IMR-90 (cell line): ENCODE measurements around the gene RPUSD1. TPM values are rescaled to one million over a fixed set of nuclear protein-coding genes. Genes with fewer than 3 reads are reported as not detected.

Source experiments
- ATAC-seq: fragments of 200-7000 bp; cut with Tn5 transposase; 2 replicates; pipeline ENCODE4 v1.9.1; 2020; ENCODE audit warnings: low read depth, mild to moderate bottlenecking, moderate library complexity
- BruUV-seq: library from RNA; stranded (reverse); fragments of 400-500 nt; replicated peaks from 2 replicates; lab custom pipeline; 2021; lab: Mats Ljungman, UMichigan
- CTCF ChIA-PET: fragments of 300-600 bp; formaldehyde crosslinking; extraction: SDS; loops from one replicate; lab custom pipeline; 2021; ENCODE audit warnings: antibody characterized with exemption; lab: Yijun Ruan, JAX
- POLR2A ChIA-PET: fragments of 300-600 bp; sonication (Branson Sonifier 250); formaldehyde crosslinking; loops from one replicate; lab custom pipeline; 2022; ENCODE audit warnings: antibody characterized with exemption; ENCODE audit not compliant: unreplicated experiment; lab: Charles Lee
- DNase-seq: peaks from one replicate; pipeline ENCODE4 v3.0.0; 2013
- H2AFZ ChIP-seq: replicated peaks from 2 replicates; pipeline ENCODE3; 2013; ENCODE audit warnings: low read length, mild to moderate bottlenecking; ENCODE audit not compliant: poor library complexity
- H2AK5ac ChIP-seq: 2 replicates; pipeline ENCODE4 v1.6.1; 2013; ENCODE audit warnings: low read depth, low read length, inconsistent platforms
- H2AK9ac ChIP-seq: replicated peaks from 2 replicates; pipeline ENCODE3; 2013; ENCODE audit warnings: mild to moderate bottlenecking, low read depth, low read length, moderate library complexity; ENCODE audit not compliant: poor library complexity
- H2BK120ac ChIP-seq: 2 replicates; pipeline ENCODE4 v1.6.1; 2013; ENCODE audit warnings: low read depth, low read length, inconsistent platforms
- H2BK15ac ChIP-seq: 3 replicates; pipeline ENCODE4 v1.6.1; 2013; ENCODE audit warnings: low read depth, low read length, inconsistent platforms
- H2BK20ac ChIP-seq: 2 replicates; pipeline ENCODE4 v1.6.1; 2013; ENCODE audit warnings: low read depth, mild to moderate bottlenecking, inconsistent platforms, low read length, moderate library complexity
- H2BK5ac ChIP-seq: 2 replicates; pipeline ENCODE4 v1.6.1; 2013; ENCODE audit warnings: mild to moderate bottlenecking, low read depth, low read length, inconsistent platforms; ENCODE audit not compliant: poor library complexity, severe bottlenecking
- H3K14ac ChIP-seq: replicated peaks from 2 replicates; pipeline ENCODE4 v1.6.1; 2013; ENCODE audit warnings: low read depth, low read length, inconsistent platforms
- H3K18ac ChIP-seq: 2 replicates; pipeline ENCODE4 v1.6.1; 2013; ENCODE audit warnings: low read depth, low read length, control low read depth
- H3K23ac ChIP-seq: 2 replicates; pipeline ENCODE4 v1.6.1; 2013; ENCODE audit warnings: low read depth, low read length, inconsistent platforms
- H3K27ac ChIP-seq: 2 replicates; pipeline ENCODE4 v1.5.1; 2013; ENCODE audit warnings: mild to moderate bottlenecking, control low read depth, low read length; ENCODE audit not compliant: insufficient read depth
- H3K27me3 ChIP-seq: 2 replicates; pipeline ENCODE4 v1.6.1; 2013; ENCODE audit warnings: low read length; ENCODE audit not compliant: control insufficient read depth, insufficient read depth
- H3K36me3 ChIP-seq: 2 replicates; pipeline ENCODE4 v1.6.1; 2013; ENCODE audit warnings: low read length, mixed read lengths; ENCODE audit not compliant: control insufficient read depth, insufficient read depth
- H3K4ac ChIP-seq: 2 replicates; pipeline ENCODE4 v1.6.1; 2013; ENCODE audit warnings: low read depth, low read length, inconsistent platforms
- H3K4me1 ChIP-seq: 2 replicates; pipeline ENCODE4 v1.6.1; 2013; ENCODE audit warnings: low read length, mixed read lengths; ENCODE audit not compliant: control insufficient read depth, insufficient read depth
- H3K4me2 ChIP-seq: 2 replicates; pipeline ENCODE4 v1.6.1; 2013; ENCODE audit warnings: low read depth, mild to moderate bottlenecking, control low read depth, low read length, moderate library complexity
- H3K4me3 ChIP-seq: 2 replicates; pipeline ENCODE4 v1.5.1; 2013; ENCODE audit warnings: low read depth, mild to moderate bottlenecking, control low read depth, low read length, moderate library complexity; ENCODE audit not compliant: insufficient read depth
- H3K56ac ChIP-seq: 2 replicates; pipeline ENCODE4 v1.6.1; 2013; ENCODE audit warnings: low read length, inconsistent platforms; ENCODE audit not compliant: insufficient read depth; ENCODE audit errors: extremely low read depth
- H3K79me1 ChIP-seq, 2 experiments: 2 replicates each; pipeline ENCODE4 v1.6.1; 2013; ENCODE audit warnings: low read length in 2 of 2, inconsistent platforms in 1 of 2, low read depth in 1 of 2
- H3K9ac ChIP-seq: 2 replicates; pipeline ENCODE4 v1.6.1; 2013; ENCODE audit warnings: low read depth, low read length, control low read depth
- H3K9me1 ChIP-seq: 2 replicates; pipeline ENCODE4 v1.6.1; 2013; ENCODE audit warnings: low read length, inconsistent platforms; ENCODE audit not compliant: insufficient read depth
- H3K9me3 ChIP-seq: 2 replicates; pipeline ENCODE4 v1.6.1; 2013; ENCODE audit warnings: low read length; ENCODE audit not compliant: control insufficient read depth, insufficient read depth
- H4K20me1 ChIP-seq: 2 replicates; pipeline ENCODE4 v1.6.1; 2013; ENCODE audit warnings: low read length, inconsistent platforms; ENCODE audit not compliant: insufficient read depth
- H4K5ac ChIP-seq: 2 replicates; pipeline ENCODE4 v1.6.1; 2013; ENCODE audit warnings: mild to moderate bottlenecking, low read depth, low read length, control low read depth
- H4K8ac ChIP-seq, 2 experiments: 2 replicates each; pipeline ENCODE4 v1.6.1; 2013; ENCODE audit warnings: low read depth in 2 of 2, low read length in 2 of 2, control low read depth in 1 of 2, inconsistent platforms in 1 of 2
- H4K91ac ChIP-seq: 2 replicates; pipeline ENCODE4 v1.6.1; 2013; ENCODE audit warnings: low read depth, low read length, inconsistent platforms; ENCODE audit not compliant: insufficient read depth
- BHLHE40 ChIP-seq: fragments of 150-350 bp; IDR thresholded peaks from 2 replicates; pipeline ENCODE4 v1.6.1; 2016; ENCODE audit warnings: mild to moderate bottlenecking, low read depth, low read length
- CEBPB ChIP-seq: IDR thresholded peaks from 2 replicates; pipeline ENCODE4 v1.6.1; 2012; ENCODE audit warnings: low read depth, low read length, improper control_type of control experiment
- CTCF ChIP-seq: conservative IDR thresholded peaks from 2 replicates; pipeline ENCODE4 v1.5.1; 2012; ENCODE audit warnings: mild to moderate bottlenecking, low read depth, low read length, improper control_type of control experiment
- ELK1 ChIP-seq: fragments of 150-350 bp; IDR thresholded peaks from 2 replicates; pipeline ENCODE4 v1.6.1; 2016; ENCODE audit warnings: low read depth, mild to moderate bottlenecking, low read length, moderate library complexity, borderline replicate concordance
- MAFK ChIP-seq: IDR thresholded peaks from 2 replicates; pipeline ENCODE4 v1.6.1; 2012; ENCODE audit warnings: low read depth, low read length, improper control_type of control experiment
- MXI1 ChIP-seq: IDR thresholded peaks from 2 replicates; pipeline ENCODE4 v1.6.1; 2012; ENCODE audit warnings: low read depth, mild to moderate bottlenecking, low read length, moderate library complexity, borderline replicate concordance
- POLR2A ChIP-seq: IDR thresholded peaks from 2 replicates; pipeline ENCODE4 v1.6.1; 2012; ENCODE audit warnings: mild to moderate bottlenecking, low read depth, low read length
- RAD21 ChIP-seq: IDR thresholded peaks from 2 replicates; pipeline ENCODE4 v1.6.1; 2012; ENCODE audit warnings: low read length, improper control_type of control experiment
- USF2 ChIP-seq: fragments of 150-350 bp; IDR thresholded peaks from 2 replicates; pipeline ENCODE4 v1.6.1; 2017; ENCODE audit warnings: mild to moderate bottlenecking, antibody characterized with exemption, low read length, low read depth
- WGBS, 2 experiments: methylation state at CpG; one replicate each; pipeline versions ENCODE4 v1.1.5 to v1.1.7; 2013; ENCODE audit warnings: missing lambda C conversion rate in 2 of 2; ENCODE audit not compliant: insufficient read length in 1 of 2; ENCODE audit errors: extremely low coverage in 2 of 2; 5-methylcytosine and 5-hydroxymethylcytosine counted together
- dilution Hi-C: fragments of 300-500 bp; cut with HindIII; formaldehyde crosslinking; loops from one replicate; pipeline ENCODE4 v1.14.3; 2018; ENCODE audit warnings: low sequenced_read_pairs; ENCODE audit not compliant: unreplicated experiment
- in situ Hi-C: fragments of 300-500 bp; cut with MboI; formaldehyde crosslinking; loops from 3 replicates; pipeline ENCODE4 v1.14.3; 2019; ENCODE audit warnings: low sequenced_read_pairs, inconsistent platforms, mixed read lengths
- intact Hi-C: fragments of 100-400 bp; cut with micrococcal nuclease; formaldehyde crosslinking; loops from 2 replicates; pipeline ENCODE4 v1.10.0; 2022
- polyA plus RNA-seq, 3 experiments: library from polyadenylated mRNA; depleted of rRNA; stranded (reverse); fragments of >200 nt; gene quantifications; 2 replicates each; pipeline ENCODE4 v1.2.3, GENCODE V29; 2012; ENCODE audit warnings: low replicate concordance in 1 of 3
- total RNA-seq: library from RNA; depleted of rRNA; stranded (reverse); fragments of >200 nt; gene quantifications from 2 replicates; pipeline ENCODE4 v1.2.3, GENCODE V29; 2012

The RPUSD1 gene
- total and polyA plus RNA-seq, 2 of the 4 experiments (the other 2 are of a cell fraction) = 13.1 to 32.3 TPM

GRCh38 chr16:801584-802363 lies 13.6 kb upstream of the RPUSD1 start:
- H2BK15ac ChIP-seq = no peak overlapping the region
- no peak overlapping the region for H3K4ac ChIP-seq
- in situ Hi-C loops = loop anchor here (25.0 kb wide), 1 partner anchor 411 kb away; no protein-coding TSS in a partner anchor
- 67% methylated on average over 2 of the region's 22 CpGs; no CpG with 5 or more reads in 1 of the 2 experiments for WGBS, 2 experiments
- no peaks in the 10 kb centered on the region for H4K20me1 ChIP-seq
- DNase-seq (no peak), ATAC-seq (no peak)
- H4K8ac ChIP-seq = no peak overlapping the region
- intact Hi-C loops = no loop called here
- peaks cover 20% of the 10 kb centered on the region for H3K27me3 ChIP-seq
- no TSS peak for BruUV-seq
- no peak overlapping the region for H2AK9ac ChIP-seq
- no peaks in the 10 kb centered on the region for H3K9me1 ChIP-seq
- no peak overlapping the region for H3K14ac ChIP-seq
- no peak overlapping the region for H3K27ac ChIP-seq
- no peak overlapping the region for H3K4me3 ChIP-seq
- H3K23ac ChIP-seq = no peak overlapping the region
- H3K18ac ChIP-seq = no peak overlapping the region
- H3K9me3 ChIP-seq = no peaks in the 10 kb centered on the region
- H2BK120ac ChIP-seq = no peak overlapping the region
- no peak overlapping the region for H2AK5ac ChIP-seq
- no peak overlapping the region; the same call in 1 of the 2 replicates for H3K56ac ChIP-seq
- H2AFZ ChIP-seq = no peak overlapping the region
- dilution Hi-C loops = no loop called here
- H2BK20ac ChIP-seq = no peak overlapping the region
- H4K91ac ChIP-seq = no peak overlapping the region
- H3K9ac ChIP-seq = no peak overlapping the region
- no peak overlapping the region for H2BK5ac ChIP-seq
- TF ChIP-seq CEBPB (no peak), USF2 (no peak), POLR2A (no peak), ELK1 (no peak), RAD21 (no peak), BHLHE40 (no peak), MAFK (no peak), MXI1 (no peak), CTCF (no peak)
- H3K4me1 ChIP-seq = no peaks in the 10 kb centered on the region
- ChIA-PET POLR2A (no interaction called here), CTCF (no interaction called here)
- no peak overlapping the region for H4K5ac ChIP-seq
- peaks cover 1% of the 10 kb centered on the region; the same call in 1 of the 2 replicates for H3K36me3 ChIP-seq
- H3K79me1 ChIP-seq = no peaks in the 10 kb centered on the region
- no peak overlapping the region for H3K4me2 ChIP-seq
